Stimulated activated CD4-positive, alpha-beta T cell treated with anti-CD3 and anti-CD28 coated beads, Interleukin-1b, Interleukin-23, amount 100 ng/mL, for 1 hour (primary cell): ENCODE measurements around the gene VIPAS39.
A peak's percentile ranks its signal among the peaks of the same experiment; 100 is the strongest.

Experiments
- DNase-seq, 2 donors: peaks; one replicate each; pipeline ENCODE4 v3.0.0-alpha.2; 2020; ENCODE audit warnings: low read depth in 2 of 2

The VIPAS39 gene

GRCh38 chr14:77457522-77458248 is at the start of gene VIPAS39, which contains the start of gene AHSA1:
Gene VIPAS39 (minus strand): TSS chr14:77457601. CDS start chr14:77454102, 3,499 bp downstream.
Gene AHSA1 (plus strand): TSS chr14:77458093. CDS start chr14:77458190, 97 bp downstream.
- peak; percentile 67 to 76 for DNase-seq

GRCh38 chr14:77505031-77505430 is 47.6 kb upstream of the VIPAS39 start:
- DNase-seq, result no peak

- DNase-seq, result no peak
These were observed 45.7 kb upstream of the VIPAS39 start for GRCh38 chr14:77503138-77503537.

- no peak for DNase-seq
These were observed 44.8 kb upstream of the VIPAS39 start for GRCh38 chr14:77502109-77502782.

GRCh38 chr14:77498984-77499527 is 41.7 kb upstream of the VIPAS39 start:
- DNase-seq, result no peak

GRCh38 chr14:77498120-77498979 is 40.9 kb upstream of the VIPAS39 start, which contains the start of gene ISM2:
Gene ISM2 (minus strand): TSS chr14:77498816. CDS start chr14:77498793, 23 bp downstream.
- peak in 1 of 2 donors; percentile 10 for DNase-seq

GRCh38 chr14:77495334-77495733 is 37.9 kb upstream of the VIPAS39 start:
- DNase-seq, result no peak

- DNase-seq, result no peak
These were observed 33.7 kb upstream of the VIPAS39 start for GRCh38 chr14:77491056-77491455.

- no peak for DNase-seq
These were observed 33.1 kb upstream of the VIPAS39 start for GRCh38 chr14:77490347-77490986.

- no peak for DNase-seq
These were observed 31.6 kb upstream of the VIPAS39 start for GRCh38 chr14:77489041-77489440.

- DNase-seq, result no peak
These were observed 31.2 kb upstream of the VIPAS39 start for GRCh38 chr14:77488558-77488957.

- DNase-seq, result no peak
These were observed 28.7 kb upstream of the VIPAS39 start for GRCh38 chr14:77485901-77486678.

GRCh38 chr14:77485256-77485655 is 27.9 kb upstream of the VIPAS39 start:
- DNase-seq, result no peak

- no peak for DNase-seq
These were observed 25.0 kb upstream of the VIPAS39 start for GRCh38 chr14:77482422-77482821.

- no peak for DNase-seq
These were observed 21.4 kb upstream of the VIPAS39 start for GRCh38 chr14:77478796-77479195.

- no peak for DNase-seq
These were observed 20.6 kb upstream of the VIPAS39 start for GRCh38 chr14:77478029-77478428.

- DNase-seq, result no peak
These were observed 18.2 kb upstream of the VIPAS39 start for GRCh38 chr14:77475432-77476115.

GRCh38 chr14:77474479-77475177 is 17.2 kb upstream of the VIPAS39 start:
- no peak for DNase-seq

- no peak for DNase-seq
These were observed 16.5 kb upstream of the VIPAS39 start for GRCh38 chr14:77473921-77474320.
